Left lung (tissue), 10 donors: ENCODE results near the gene FAM222A. TPM values are rescaled to one million over a fixed set of nuclear protein-coding genes. Genes with fewer than 3 reads are reported as not detected.

Experiments used
- ATAC-seq: fragments of 200-7000 bp; cut with Tn5 transposase; one replicate; pipeline ENCODE4 v1.9.1; 2020; ENCODE audit warnings: moderate library complexity
- DNase-seq, 4 donors: peaks; one replicate each; pipeline ENCODE4 v3.0.0-alpha.2; 2013 to 2020
- H3K27ac ChIP-seq, 2 donors: fragments of 200-600 bp; sonication (generic) in 1 of 2; one replicate each; pipeline versions ENCODE4 v1.5.0 to v1.8.0; 2020 to 2021
- H3K27me3 ChIP-seq, 2 donors: fragments of 200-600 bp; sonication (generic) in 1 of 2; one replicate each; pipeline versions ENCODE4 v1.5.0 to v1.8.0; 2020 to 2021
- H3K36me3 ChIP-seq, 2 donors: fragments of 200-600 bp; sonication (generic) in 1 of 2; one replicate each; pipeline versions ENCODE4 v1.5.0 to v1.8.0; 2020 to 2021
- H3K4me1 ChIP-seq, 2 donors: fragments of 200-600 bp; one replicate each; pipeline ENCODE4 v1.8.0; 2021
- H3K4me3 ChIP-seq, 2 donors: fragments of 200-600 bp; sonication (generic) in 1 of 2; one replicate each; pipeline versions ENCODE4 v1.5.0 to v1.8.0; 2020 to 2021; ENCODE audit warnings: mild to moderate bottlenecking in 1 of 2
- H3K9me3 ChIP-seq, 2 donors: fragments of 200-600 bp; sonication (generic) in 1 of 2; one replicate each; pipeline versions ENCODE4 v1.5.0 to v1.8.0; 2020 to 2021
- CTCF ChIP-seq, 2 donors: fragments of 200-600 bp; sonication (generic) in 1 of 2; IDR thresholded peaks; one replicate each; pipeline versions ENCODE4 v1.5.0 to v1.8.0; 2021; ENCODE audit warnings: antibody characterized with exemption in 2 of 2
- intact Hi-C, 2 donors: fragments of 100-400 bp; cut with DNase I; formaldehyde crosslinking; loops; one replicate each; pipeline versions ENCODE4 v1.11.2 to v1.14.2; 2022
- polyA plus RNA-seq, 6 donors: library from polyadenylated mRNA; unstranded; fragments of 120-200 nt; gene quantifications; one replicate each; pipeline ENCODE4 v1.2.1, GENCODE V29; 2013; ENCODE audit not compliant: insufficient read length in 6 of 6
- total RNA-seq, 2 donors: library from RNA; stranded (reverse); fragmentation: NEBNext Ultra II Directional; extraction: Animal tissue kit (Norgen Biotek cat#: 25700); gene quantifications; one replicate each; pipeline ENCODE4 v1.2.1, GENCODE V29; 2021
- donor health status: DM: no; HTN: yes; CAD: no.
- donor health status: DM: no; HTN: no; CAD: no.

Gene FAM222A
- total and polyA plus RNA-seq, 8 donors = 1.8 to 4.0 (median 2.6) TPM

GRCh38 chr12:109678719-109679118 lies 34.9 kb upstream of the FAM222A start:
- ATAC-seq (no peak), DNase-seq (no peak)
- H3K27me3 ChIP-seq = peaks cover 0 to 7% of the 10 kb centered on the region in 2 donors
- no peaks in the 10 kb centered on the region for H3K9me3 ChIP-seq
- TF ChIP-seq CTCF (IDR thresholded peaks at IDR 0.05) = no peak
- H3K36me3 ChIP-seq = no peaks in the 10 kb centered on the region
- no peaks in the 10 kb centered on the region for H3K4me1 ChIP-seq
- H3K4me3 ChIP-seq = no peak overlapping the region
- H3K27ac ChIP-seq = no peak overlapping the region
- intact Hi-C loops = no loop called here

GRCh38 chr12:109679501-109680263 lies 33.9 kb upstream of the FAM222A start:
- peaks cover 0 to 7% of the 10 kb centered on the region in 2 donors for H3K27me3 ChIP-seq
- intact Hi-C loops = no loop called here
- DNase-seq = no peak
- H3K27ac ChIP-seq = no peak overlapping the region
- H3K4me3 ChIP-seq = no peak overlapping the region
- no peaks in the 10 kb centered on the region for H3K4me1 ChIP-seq
- no peaks in the 10 kb centered on the region for H3K9me3 ChIP-seq
- TF ChIP-seq CTCF (IDR thresholded peaks at IDR 0.05) = no peak
- H3K36me3 ChIP-seq = no peaks in the 10 kb centered on the region
- no peak for ATAC-seq

GRCh38 chr12:109680264-109681005 lies 33.2 kb upstream of the FAM222A start:
- no peak overlapping the region for H3K27ac ChIP-seq
- ATAC-seq (no peak), DNase-seq (no peak)
- no peak overlapping the region for H3K4me3 ChIP-seq
- H3K27me3 ChIP-seq = peaks cover 0 to 7% of the 10 kb centered on the region in 2 donors
- TF ChIP-seq CTCF (IDR thresholded peaks at IDR 0.05) = no peak
- no peaks in the 10 kb centered on the region for H3K9me3 ChIP-seq
- intact Hi-C loops = no loop called here
- no peaks in the 10 kb centered on the region for H3K36me3 ChIP-seq
- H3K4me1 ChIP-seq = no peaks in the 10 kb centered on the region

- DNase-seq (no peak), ATAC-seq (no peak)
- Histone ChIP-seq H3K4me3 (no peak overlapping the region), H3K4me1 (no peaks in the 10 kb centered on the region), H3K9me3 (no peaks in the 10 kb centered on the region), H3K27ac (no peak overlapping the region), H3K27me3 (peaks cover 0 to 5% of the 10 kb centered on the region in 2 donors), H3K36me3 (no peaks in the 10 kb centered on the region)
- TF ChIP-seq CTCF (IDR thresholded peaks at IDR 0.05) = no peak
- intact Hi-C loops = no loop called here
These were observed 31.5 kb upstream of the FAM222A start for GRCh38 chr12:109681986-109682707.

- H3K4me3 ChIP-seq = no peak overlapping the region
- no peak overlapping the region for H3K27ac ChIP-seq
- intact Hi-C loops = no loop called here
- ATAC-seq (no peak), DNase-seq (no peak)
- no peaks in the 10 kb centered on the region for H3K27me3 ChIP-seq
- no peaks in the 10 kb centered on the region for H3K36me3 ChIP-seq
- TF ChIP-seq CTCF (IDR thresholded peaks at IDR 0.05) = no peak
- H3K9me3 ChIP-seq = no peaks in the 10 kb centered on the region
- H3K4me1 ChIP-seq = no peaks in the 10 kb centered on the region
These were observed 30.9 kb upstream of the FAM222A start for GRCh38 chr12:109682708-109683060.
